ENCODE data around the gene SLC25A18.

The SLC25A18 gene

GRCh38 chr22:17569971-17570511, 6.7 kb downstream of the SLC25A18 start:
- no peak for DNase-seq (ENCODE audit: low read depth in 1 of 2, low spot score in 1 of 2)

- no peak for DNase-seq (ENCODE audit: low read depth in 1 of 2, low spot score in 1 of 2)
These were observed 7.7 kb downstream of the SLC25A18 start for GRCh38 chr22:17570851-17571631.

- DNase-seq (ENCODE audit: low read depth in 1 of 2, low spot score in 1 of 2) = no peak
These were observed 11.9 kb downstream of the SLC25A18 start for GRCh38 chr22:17575151-17575550.

GRCh38 chr22:17575681-17576080, 12.4 kb downstream of the SLC25A18 start:
- DNase-seq (ENCODE audit: low read depth in 1 of 2, low spot score in 1 of 2) = no peak

GRCh38 chr22:17576470-17576869, 13.2 kb downstream of the SLC25A18 start:
- DNase-seq (ENCODE audit: low read depth in 1 of 2, low spot score in 1 of 2) = no peak

- DNase-seq (ENCODE audit: low read depth in 1 of 2, low spot score in 1 of 2) = no peak
These were observed 14.9 kb downstream of the SLC25A18 start for GRCh38 chr22:17578136-17578754.

GRCh38 chr22:17579535-17579981, 16.3 kb downstream of the SLC25A18 start:
- no peak for DNase-seq (ENCODE audit: low read depth in 1 of 2, low spot score in 1 of 2)

- DNase-seq (ENCODE audit: low read depth in 1 of 2, low spot score in 1 of 2) = no peak
These were observed 17.2 kb downstream of the SLC25A18 start for GRCh38 chr22:17580441-17581031.

- DNase-seq (ENCODE audit: low read depth in 1 of 2, low spot score in 1 of 2) = no peak
These were observed 17.8 kb downstream of the SLC25A18 start for GRCh38 chr22:17581056-17581455.

GRCh38 chr22:17581631-17582030, 18.3 kb downstream of the SLC25A18 start:
- no peak for DNase-seq (ENCODE audit: low read depth in 1 of 2, low spot score in 1 of 2)

- DNase-seq (ENCODE audit: low read depth in 1 of 2, low spot score in 1 of 2) = no peak
These were observed 19.9 kb downstream of the SLC25A18 start for GRCh38 chr22:17583151-17583550.

GRCh38 chr22:17586831-17587440, 23.6 kb downstream of the SLC25A18 start:
- DNase-seq (ENCODE audit: low read depth in 1 of 2, low spot score in 1 of 2) = no peak

GRCh38 chr22:17587629-17588028, 24.3 kb downstream of the SLC25A18 start:
- DNase-seq (ENCODE audit: low read depth in 1 of 2, low spot score in 1 of 2) = no peak

GRCh38 chr22:17588606-17589005, 25.3 kb downstream of the SLC25A18 start:
- DNase-seq (ENCODE audit: low read depth in 1 of 2, low spot score in 1 of 2) = no peak

GRCh38 chr22:17589810-17590375, 26.6 kb downstream of the SLC25A18 start:
- no peak for DNase-seq (ENCODE audit: low read depth in 1 of 2, low spot score in 1 of 2)

- no peak for DNase-seq (ENCODE audit: low read depth in 1 of 2, low spot score in 1 of 2)
These were observed 27.3 kb downstream of the SLC25A18 start for GRCh38 chr22:17590586-17590985.

- no peak for DNase-seq (ENCODE audit: low read depth in 1 of 2, low spot score in 1 of 2)
These were observed 28.9 kb downstream of the SLC25A18 start for GRCh38 chr22:17592201-17592600.

- no peak for DNase-seq (ENCODE audit: low read depth in 1 of 2, low spot score in 1 of 2)
These were observed 32.9 kb downstream of the SLC25A18 start for GRCh38 chr22:17596226-17596625.

GRCh38 chr22:17597217-17597616, 33.9 kb downstream of the SLC25A18 start:
- DNase-seq (ENCODE audit: low read depth in 1 of 2, low spot score in 1 of 2) = no peak

GRCh38 chr22:17598318-17598717, 35.0 kb downstream of the SLC25A18 start:
- DNase-seq (ENCODE audit: low read depth in 1 of 2, low spot score in 1 of 2) = no peak

- DNase-seq (ENCODE audit: low read depth in 1 of 2, low spot score in 1 of 2) = no peak
These were observed 37.7 kb downstream of the SLC25A18 start for GRCh38 chr22:17601031-17601430.
